ENCODE data around the gene HMG20B. TPM values are rescaled to one million over a fixed set of nuclear protein-coding genes. Genes with fewer than 3 reads are reported as not detected.

HMG20B gene
- total and polyA plus RNA-seq, 2 of the 8 experiments (the other 6 are each of a cell fraction or from before 2014, with no cell fraction given), result 42.9 to 74.2 TPM

DNA sequence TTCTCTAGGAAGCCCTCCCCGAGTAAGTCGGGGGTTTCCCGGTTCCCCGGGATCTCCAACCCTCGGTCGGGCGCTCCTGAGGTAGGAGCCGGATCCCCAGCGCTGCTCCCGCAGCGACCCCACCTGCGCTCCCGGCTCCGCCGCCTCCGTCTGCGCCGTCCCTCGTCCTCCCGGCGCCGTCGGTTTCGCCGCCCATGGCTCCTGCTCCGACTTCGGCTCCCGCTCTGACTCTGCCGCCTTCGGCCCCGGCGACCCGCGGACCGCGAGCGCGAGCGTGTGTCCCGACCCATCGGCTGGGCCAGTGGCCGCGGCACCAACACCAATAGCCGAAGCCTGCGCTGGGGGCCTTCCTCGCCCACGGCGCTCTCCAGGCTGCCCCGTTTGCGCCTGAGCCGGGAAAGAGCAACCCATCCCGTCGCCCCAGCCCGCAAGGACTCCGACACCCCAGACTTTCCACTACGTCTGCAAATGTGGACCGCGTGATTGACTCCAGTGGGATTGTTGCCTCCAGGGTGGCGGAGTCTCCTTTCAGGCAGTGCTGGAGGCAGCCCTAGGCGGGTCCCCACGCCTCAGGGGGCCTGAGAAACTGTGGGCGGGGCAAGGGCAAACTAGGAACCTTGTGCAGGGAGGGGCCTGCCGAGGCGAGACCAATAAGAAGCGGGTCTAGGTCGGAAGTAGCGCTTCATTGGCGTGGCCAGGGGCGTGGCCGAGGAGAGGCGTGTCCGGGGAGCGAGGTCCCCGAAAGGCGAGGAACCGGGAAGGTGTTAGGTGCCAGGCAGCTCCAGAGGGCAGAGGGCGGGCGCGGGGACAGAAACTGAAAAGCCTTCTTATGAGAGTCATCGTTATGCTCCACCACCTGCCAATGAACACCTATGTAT is 54.0 kb downstream of the HMG20B start, which contains the start of gene CACTIN (continued):
- TF ChIP-seq ATF2 (IDR thresholded peaks at IDR 0.05; ENCODE audit: low read length) (no peak), SP2 (IDR thresholded peaks at IDR 0.05; ENCODE audit: low read length) (no peak), POLR2A (IDR thresholded peaks at IDR 0.05; ENCODE audit: control extremely low read depth in 1 of 2, low read depth in 2 of 2, low read length in 2 of 2) (peak in 1 of 2 experiments; percentile 92; a peak in 2 of 3 replicates), KDM5A (IDR thresholded peaks at IDR 0.05; ENCODE audit: low read length) (peak; percentile 93), RBBP5 (IDR thresholded peaks at IDR 0.05; ENCODE audit: borderline replicate concordance, low read depth, low read length) (peak; percentile 98), RNF2 (IDR thresholded peaks at IDR 0.05; ENCODE audit: borderline replicate concordance, low read depth, low read length, missing control alignments, poor library complexity, severe bottlenecking) (no peak), SIRT6 (IDR thresholded peaks at IDR 0.05; ENCODE audit: low read length) (no peak), CHD2 (IDR thresholded peaks at IDR 0.05; ENCODE audit: low read length) (no peak), TEAD4 (IDR thresholded peaks at IDR 0.05; ENCODE audit: low read depth, low read length) (no peak), SIN3A (conservative IDR thresholded peaks at IDR 0.05 in 1 of 2, IDR thresholded peaks at IDR 0.05 in 1 of 2; ENCODE audit: low read depth in 1 of 2, low read length in 2 of 2) (peak in 1 of 2 experiments; percentile 82; a peak in 2 of 4 replicates), SIX5 (IDR thresholded peaks at IDR 0.05; ENCODE audit: low read depth, low read length) (no peak)
